HFFc6 (cell line): ENCODE results near the gene ACOXL. TPM values are rescaled to one million over a fixed set of nuclear protein-coding genes. Genes with fewer than 3 reads are reported as not detected.

Source experiments
- DNase-seq: peaks from one replicate; pipeline ENCODE4 v3.0.0-alpha.2; 2018
- H3K27ac Mint-ChIP-seq: 2 replicates; pipeline ENCODE4 v1.8.0; 2020; ENCODE audit warnings: mild to moderate bottlenecking, mixed read lengths
- H3K27me3 Mint-ChIP-seq: 2 replicates; pipeline ENCODE4 v1.8.0; 2021; ENCODE audit warnings: mild to moderate bottlenecking, moderate library complexity, mixed read lengths; ENCODE audit not compliant: insufficient read depth
- H3K36me3 Mint-ChIP-seq: 2 replicates; pipeline ENCODE4 v1.8.0; 2021; ENCODE audit warnings: low read depth, mixed read lengths
- H3K4me1 Mint-ChIP-seq: 2 replicates; pipeline ENCODE4 v1.8.0; 2020; ENCODE audit warnings: low read depth, mixed read lengths
- H3K4me3 Mint-ChIP-seq: 2 replicates; pipeline ENCODE4 v1.8.0; 2020; ENCODE audit warnings: mild to moderate bottlenecking, moderate library complexity, mixed read lengths
- H3K9me3 Mint-ChIP-seq: 2 replicates; pipeline ENCODE4 v1.8.0; 2020; ENCODE audit warnings: mild to moderate bottlenecking, mixed read lengths
- total RNA-seq, 6 experiments: library from RNA; stranded (reverse); fragmentation: NEBNext Ultra II Directional; extraction: Animal tissue kit (Norgen Biotek cat#: 25700); gene quantifications; 2 replicates in 1 of 6; 3 replicates in 5 of 6; pipeline ENCODE4 v1.2.3, GENCODE V29; 2021
- TF ChIP-seq, protein P1 (sequence below): fragments of 200-600 bp; sonication (generic); IDR thresholded peaks from 2 replicates; pipeline ENCODE4 v1.5.0; 2021; ENCODE audit warnings: antibody characterized with exemption, mild to moderate bottlenecking

The ACOXL gene
- total RNA-seq, 6 experiments from 2014 or later, result not detected

DNA sequence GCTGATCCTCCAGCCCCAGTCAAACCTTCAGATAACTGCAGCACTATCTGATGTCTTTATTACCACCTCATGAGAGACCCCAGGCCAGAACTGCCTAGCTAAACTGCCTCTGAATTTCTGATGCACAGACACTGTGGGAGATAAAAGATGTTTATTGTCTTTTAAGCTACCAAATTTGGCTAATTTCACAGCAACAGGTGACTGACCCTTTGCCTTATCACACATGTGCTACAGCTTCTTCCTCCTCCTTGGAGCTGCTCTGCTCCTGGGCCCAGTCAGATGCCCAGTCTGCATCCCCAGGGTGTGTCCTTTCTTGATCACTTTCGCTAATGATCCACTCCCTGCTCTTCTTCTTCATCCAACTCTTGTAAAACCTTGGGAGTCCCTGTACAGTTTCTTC lies 19.6 kb upstream of the ACOXL start:
- H3K36me3 Mint-ChIP-seq, result no peaks in the 10 kb centered on the region
- H3K4me1 Mint-ChIP-seq, result no peaks in the 10 kb centered on the region
- TF ChIP-seq, protein P1, sequence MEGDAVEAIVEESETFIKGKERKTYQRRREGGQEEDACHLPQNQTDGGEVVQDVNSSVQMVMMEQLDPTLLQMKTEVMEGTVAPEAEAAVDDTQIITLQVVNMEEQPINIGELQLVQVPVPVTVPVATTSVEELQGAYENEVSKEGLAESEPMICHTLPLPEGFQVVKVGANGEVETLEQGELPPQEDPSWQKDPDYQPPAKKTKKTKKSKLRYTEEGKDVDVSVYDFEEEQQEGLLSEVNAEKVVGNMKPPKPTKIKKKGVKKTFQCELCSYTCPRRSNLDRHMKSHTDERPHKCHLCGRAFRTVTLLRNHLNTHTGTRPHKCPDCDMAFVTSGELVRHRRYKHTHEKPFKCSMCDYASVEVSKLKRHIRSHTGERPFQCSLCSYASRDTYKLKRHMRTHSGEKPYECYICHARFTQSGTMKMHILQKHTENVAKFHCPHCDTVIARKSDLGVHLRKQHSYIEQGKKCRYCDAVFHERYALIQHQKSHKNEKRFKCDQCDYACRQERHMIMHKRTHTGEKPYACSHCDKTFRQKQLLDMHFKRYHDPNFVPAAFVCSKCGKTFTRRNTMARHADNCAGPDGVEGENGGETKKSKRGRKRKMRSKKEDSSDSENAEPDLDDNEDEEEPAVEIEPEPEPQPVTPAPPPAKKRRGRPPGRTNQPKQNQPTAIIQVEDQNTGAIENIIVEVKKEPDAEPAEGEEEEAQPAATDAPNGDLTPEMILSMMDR, result no peak
- no peak overlapping the region for H3K4me3 Mint-ChIP-seq
- H3K27me3 Mint-ChIP-seq, result peaks cover 44% of the 10 kb centered on the region
- no peak overlapping the region for H3K27ac Mint-ChIP-seq
- DNase-seq, result no peak
- no peaks in the 10 kb centered on the region for H3K9me3 Mint-ChIP-seq

DNA sequence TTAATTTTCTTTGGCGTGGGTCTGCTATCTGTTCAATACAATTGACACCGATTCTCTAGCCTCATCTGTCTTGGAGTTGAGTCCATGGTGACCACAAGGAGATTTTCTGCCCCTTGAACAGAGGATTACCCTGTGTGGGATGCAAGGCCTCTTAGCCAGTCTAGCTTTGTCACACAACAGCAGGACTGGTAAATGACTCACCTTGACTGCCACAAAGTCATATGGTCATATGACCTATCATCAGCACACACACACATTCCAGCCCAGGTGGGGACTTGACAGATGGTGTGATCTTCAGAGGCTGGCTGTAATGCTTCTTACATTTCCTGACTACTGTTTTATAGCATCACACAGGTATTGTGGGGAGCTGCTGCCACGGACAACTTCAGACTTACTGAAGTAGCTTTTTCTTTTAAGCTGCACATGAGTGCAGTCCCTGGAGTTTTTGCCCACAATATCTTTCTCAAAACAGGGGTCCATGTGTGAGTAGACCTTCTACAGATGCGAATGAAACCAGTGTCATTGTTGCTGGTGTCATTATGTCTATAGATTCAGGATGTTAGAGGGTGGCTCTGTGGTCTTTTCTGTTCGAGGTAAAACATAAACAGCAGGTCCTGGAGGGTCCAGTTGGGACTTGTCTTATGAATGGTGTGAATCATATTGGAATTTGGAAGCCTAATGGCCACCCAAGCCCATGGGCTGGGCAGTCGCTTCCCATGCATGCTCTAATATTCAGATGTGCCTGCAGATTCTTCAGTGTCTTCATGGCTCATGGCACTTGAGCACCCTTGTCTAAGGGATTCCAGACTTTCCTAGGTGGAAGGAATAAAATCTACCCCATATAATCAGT lies 18.6 kb upstream of the ACOXL start:
- no peak overlapping the region for H3K4me3 Mint-ChIP-seq
- H3K36me3 Mint-ChIP-seq, result no peaks in the 10 kb centered on the region
- TF ChIP-seq, protein P1, result no peak
- no peaks in the 10 kb centered on the region for H3K9me3 Mint-ChIP-seq
- no peaks in the 10 kb centered on the region for H3K4me1 Mint-ChIP-seq
- H3K27me3 Mint-ChIP-seq, result peaks cover 34% of the 10 kb centered on the region
- no peak overlapping the region for H3K27ac Mint-ChIP-seq
- no peak for DNase-seq

DNA sequence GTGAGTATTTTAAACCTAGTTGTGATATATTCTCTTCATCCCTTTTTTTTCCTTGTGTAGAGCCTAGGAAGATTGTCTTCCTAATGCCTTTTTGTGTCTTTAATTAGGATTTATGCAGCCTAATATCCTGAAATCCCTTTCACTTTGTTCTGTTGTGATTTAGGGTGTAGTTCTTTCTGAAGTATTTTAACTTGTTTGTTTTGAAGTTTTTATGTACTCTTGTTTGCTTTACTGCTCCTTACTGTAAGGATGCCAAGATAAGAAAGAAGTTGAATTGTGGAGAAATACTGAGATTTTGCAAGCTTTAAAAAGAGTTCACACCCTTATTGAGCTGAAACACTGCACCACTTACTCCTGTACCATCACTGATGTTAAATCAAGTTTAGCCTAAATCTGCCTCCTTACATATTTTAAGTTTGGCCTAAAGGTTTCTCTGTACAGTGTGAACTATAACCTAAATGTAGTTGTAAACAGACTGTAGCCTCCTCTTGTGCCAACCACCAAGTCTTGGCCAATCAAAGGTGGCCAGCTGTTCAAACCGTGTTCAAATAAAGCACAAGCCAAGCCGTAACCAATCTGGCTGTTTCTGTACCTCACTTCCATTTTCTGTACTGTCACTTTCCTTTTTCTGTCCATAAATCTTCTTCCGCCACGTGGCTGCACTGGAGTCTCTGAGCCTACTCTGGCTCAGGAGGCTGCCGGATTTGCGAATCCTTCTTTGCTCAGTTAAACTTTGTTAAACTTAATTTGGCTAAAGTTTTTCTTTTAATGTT lies 17.7 kb upstream of the ACOXL start:
- Mint-ChIP-seq H3K9me3 (no peaks in the 10 kb centered on the region), H3K27ac (no peak overlapping the region), H3K4me3 (no peak overlapping the region), H3K4me1 (no peaks in the 10 kb centered on the region), H3K27me3 (peaks cover 36% of the 10 kb centered on the region), H3K36me3 (no peaks in the 10 kb centered on the region)
- TF ChIP-seq, protein P1, result no peak
- DNase-seq, result no peak

DNA sequence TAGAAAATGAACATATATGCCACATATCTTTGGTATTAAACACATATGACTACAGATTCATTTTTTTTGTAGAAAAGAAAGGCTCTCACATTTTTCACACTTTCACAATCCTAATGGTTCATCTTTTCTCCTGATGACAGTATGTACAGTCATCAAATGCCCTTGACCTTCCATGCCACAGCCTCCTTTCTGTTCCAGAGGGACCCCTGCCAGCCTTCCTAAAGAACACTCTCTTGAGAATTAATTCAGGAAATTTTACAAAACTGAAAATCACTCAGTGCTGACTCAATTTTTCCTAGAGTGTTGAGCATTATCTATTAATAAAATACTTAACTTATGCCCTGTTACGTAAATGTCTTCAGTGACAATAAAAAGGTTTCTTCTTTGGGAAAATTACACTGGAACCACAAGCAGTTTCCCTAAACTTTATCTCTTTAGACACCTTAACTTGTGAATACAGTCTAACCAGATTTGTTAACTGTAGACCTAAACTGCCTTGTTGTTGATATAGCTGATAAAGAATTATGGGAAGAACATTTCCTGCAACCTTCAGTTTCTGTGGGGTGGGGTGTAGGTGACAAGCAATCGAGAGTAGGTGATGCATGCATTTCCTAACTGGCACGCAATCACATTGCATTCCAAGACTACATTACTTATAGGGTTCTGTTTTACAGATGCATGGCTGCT lies 15.3 kb upstream of the ACOXL start:
- Mint-ChIP-seq H3K36me3 (no peaks in the 10 kb centered on the region), H3K27me3 (peaks cover 40% of the 10 kb centered on the region), H3K9me3 (no peaks in the 10 kb centered on the region), H3K27ac (no peak overlapping the region), H3K4me3 (no peak overlapping the region), H3K4me1 (no peaks in the 10 kb centered on the region)
- no peak for DNase-seq
- TF ChIP-seq, protein P1, result no peak

DNA sequence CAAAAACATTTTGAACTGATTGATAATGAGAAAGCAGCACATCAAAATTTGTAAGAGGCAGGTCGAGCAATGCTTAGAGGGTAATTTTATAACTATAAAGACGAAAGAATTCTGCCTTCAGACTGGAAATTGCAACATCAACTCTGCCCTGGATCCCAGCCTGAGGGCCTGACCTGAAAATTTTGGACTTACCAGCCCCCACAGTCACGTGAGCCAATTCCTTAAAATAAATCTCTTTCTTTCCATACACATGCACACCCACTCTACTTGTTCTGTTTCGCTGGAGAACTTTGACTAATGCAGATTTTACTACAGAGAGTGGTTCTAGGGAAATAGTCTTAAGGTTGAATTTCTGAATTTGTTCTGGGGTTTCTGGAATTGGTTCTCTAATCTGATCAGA lies 14.6 kb upstream of the ACOXL start:
- Mint-ChIP-seq H3K27me3 (peaks cover 36% of the 10 kb centered on the region), H3K27ac (no peak overlapping the region), H3K4me1 (no peaks in the 10 kb centered on the region), H3K9me3 (no peaks in the 10 kb centered on the region), H3K4me3 (no peak overlapping the region), H3K36me3 (no peaks in the 10 kb centered on the region)
- TF ChIP-seq, protein P1, result no peak
- no peak for DNase-seq
